Inflammatory macrophage treated with lipopolysaccharide for 1 hour (primary cell): Measurements from ENCODE around the gene SEMA4A.
"Not testable (repeated sequence)": the region's sequence is repeated elsewhere in the genome, so short reads cannot be mapped to it uniquely, and the experiment has no call there.

Experiments
- DNase-seq, 2 donors: peaks; one replicate each; pipeline ENCODE4 v3.0.0-alpha.2; 2020 to 2022

Gene SEMA4A

GRCh38 chr1:156162430-156163037 lies 9.1 kb downstream of the SEMA4A start:
- DNase-seq: no peak

DNA sequence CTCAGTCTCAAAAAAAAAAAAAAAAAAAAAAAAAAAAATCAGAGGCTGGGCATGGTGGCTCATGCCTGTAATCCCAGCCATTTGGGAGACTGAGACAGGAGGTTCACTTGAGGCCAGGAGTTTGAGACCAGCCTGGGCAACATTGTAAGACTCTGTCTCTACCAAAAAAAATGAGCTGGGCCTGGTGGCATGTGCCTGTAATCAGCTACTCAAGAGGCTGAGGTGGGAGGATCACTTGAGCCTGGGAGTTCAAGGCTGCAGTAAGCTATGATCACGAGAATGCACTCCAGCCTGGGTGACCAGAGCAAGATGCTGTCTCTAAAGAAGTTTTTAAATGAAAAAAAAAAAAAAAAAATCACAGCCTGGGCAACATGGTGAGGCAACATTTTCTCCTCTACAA lies 10.3 kb downstream of the SEMA4A start:
- no peak for DNase-seq

DNA sequence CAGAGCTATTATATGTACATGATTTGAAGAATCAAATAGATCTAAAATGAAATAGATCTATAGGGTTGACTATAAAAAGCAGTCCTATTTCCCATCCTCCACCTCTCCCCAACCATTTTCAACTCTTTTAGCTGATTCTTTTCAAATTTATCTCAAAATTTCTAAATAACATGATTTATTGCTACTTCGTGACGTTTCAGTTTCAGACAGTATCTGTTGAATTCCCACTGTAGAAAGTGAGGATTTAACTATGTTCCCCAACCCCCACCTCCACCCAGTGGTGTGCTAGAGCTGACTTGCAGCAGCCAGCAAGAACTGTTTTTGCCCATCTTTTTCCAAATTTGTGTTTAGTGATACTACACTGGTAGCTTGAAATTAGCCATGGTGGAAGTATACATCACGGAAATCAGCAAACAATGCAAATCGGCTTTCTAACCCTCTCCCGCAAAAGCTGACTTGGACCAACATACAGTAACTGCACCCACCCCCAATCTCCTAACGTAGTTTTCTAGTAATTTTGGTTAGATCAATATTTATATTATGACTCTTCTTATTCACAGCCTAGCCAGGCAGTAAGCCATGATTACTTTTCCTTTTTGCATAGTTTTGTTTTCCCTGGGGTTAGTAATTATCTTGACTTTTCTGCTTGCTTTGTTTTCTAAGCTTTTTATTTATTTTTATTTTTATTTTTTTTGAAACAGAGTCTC lies 10.9 kb downstream of the SEMA4A start:
- DNase-seq: no peak

GRCh38 chr1:156165083-156165482 lies 11.7 kb downstream of the SEMA4A start:
- DNase-seq: peak; percentile 91 to 93

GRCh38 chr1:156167536-156167935 lies 14.2 kb downstream of the SEMA4A start:
- DNase-seq: no peak

GRCh38 chr1:156172696-156173470 lies 19.5 kb downstream of the SEMA4A start:
- no peak for DNase-seq

DNA sequence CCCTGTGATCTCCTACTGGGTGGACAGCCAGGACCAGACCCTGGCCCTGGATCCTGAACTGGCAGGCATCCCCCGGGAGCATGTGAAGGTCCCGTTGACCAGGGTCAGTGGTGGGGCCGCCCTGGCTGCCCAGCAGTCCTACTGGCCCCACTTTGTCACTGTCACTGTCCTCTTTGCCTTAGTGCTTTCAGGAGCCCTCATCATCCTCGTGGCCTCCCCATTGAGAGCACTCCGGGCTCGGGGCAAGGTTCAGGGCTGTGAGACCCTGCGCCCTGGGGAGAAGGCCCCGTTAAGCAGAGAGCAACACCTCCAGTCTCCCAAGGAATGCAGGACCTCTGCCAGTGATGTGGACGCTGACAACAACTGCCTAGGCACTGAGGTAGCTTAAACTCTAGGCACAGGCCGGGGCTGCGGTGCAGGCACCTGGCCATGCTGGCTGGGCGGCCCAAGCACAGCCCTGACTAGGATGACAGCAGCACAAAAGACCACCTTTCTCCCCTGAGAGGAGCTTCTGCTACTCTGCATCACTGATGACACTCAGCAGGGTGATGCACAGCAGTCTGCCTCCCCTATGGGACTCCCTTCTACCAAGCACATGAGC lies 23.3 kb downstream of the SEMA4A start:
- no peak for DNase-seq

DNA sequence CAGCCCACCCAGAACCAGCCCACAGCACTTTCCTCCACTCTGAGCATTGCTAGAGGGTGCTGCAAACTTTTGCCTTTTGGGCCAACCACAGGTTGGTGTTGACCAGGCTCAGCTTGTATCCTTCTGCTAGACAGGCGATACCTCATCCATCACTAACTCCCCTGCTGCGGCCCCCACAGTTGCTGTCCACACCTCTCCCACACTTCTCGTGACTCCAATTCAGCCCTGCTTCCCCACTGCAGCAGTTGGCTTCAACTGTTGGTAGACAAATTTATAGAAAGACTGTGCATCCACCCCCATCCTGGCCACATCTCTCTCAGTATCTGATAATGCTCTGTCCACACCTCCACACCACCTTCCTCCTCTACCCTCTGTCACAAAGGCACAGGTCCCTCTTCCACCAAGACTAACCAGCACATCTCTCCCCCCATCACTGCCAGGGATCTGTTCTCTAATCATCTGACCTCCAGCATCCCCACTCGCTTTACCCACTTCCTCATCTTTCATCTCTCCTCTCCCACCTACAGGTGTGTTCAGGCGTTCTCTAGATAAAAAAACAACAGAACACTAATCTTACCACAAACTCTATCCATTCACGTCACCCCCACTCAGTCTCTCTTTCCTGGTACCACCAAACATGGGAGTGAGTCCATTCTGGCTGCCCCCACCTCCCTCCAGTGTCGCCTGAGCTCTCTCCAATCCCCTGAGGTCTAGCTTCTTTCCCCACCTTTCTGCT lies 24.7 kb downstream of the SEMA4A start:
- no peak for DNase-seq

DNA sequence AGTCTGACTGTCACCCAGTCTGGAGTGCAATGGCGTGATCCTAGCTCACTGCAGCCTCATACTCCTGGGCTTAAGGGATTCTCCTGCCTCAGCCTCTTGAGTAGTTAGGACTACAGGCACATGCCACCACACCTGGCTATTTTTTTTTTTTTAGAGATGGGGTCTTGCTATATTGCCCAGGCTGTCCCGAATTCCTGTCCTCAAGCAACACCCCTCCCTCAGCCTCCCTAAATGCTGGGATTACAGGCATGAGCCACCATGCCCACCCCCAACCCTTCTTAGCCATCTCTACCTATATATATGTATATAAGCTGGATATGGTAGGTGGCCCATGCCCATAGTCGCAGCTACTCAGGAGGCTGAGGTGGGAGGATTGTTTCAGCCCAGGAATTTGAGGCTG lies 27.1 kb downstream of the SEMA4A start:
- no peak for DNase-seq

DNA sequence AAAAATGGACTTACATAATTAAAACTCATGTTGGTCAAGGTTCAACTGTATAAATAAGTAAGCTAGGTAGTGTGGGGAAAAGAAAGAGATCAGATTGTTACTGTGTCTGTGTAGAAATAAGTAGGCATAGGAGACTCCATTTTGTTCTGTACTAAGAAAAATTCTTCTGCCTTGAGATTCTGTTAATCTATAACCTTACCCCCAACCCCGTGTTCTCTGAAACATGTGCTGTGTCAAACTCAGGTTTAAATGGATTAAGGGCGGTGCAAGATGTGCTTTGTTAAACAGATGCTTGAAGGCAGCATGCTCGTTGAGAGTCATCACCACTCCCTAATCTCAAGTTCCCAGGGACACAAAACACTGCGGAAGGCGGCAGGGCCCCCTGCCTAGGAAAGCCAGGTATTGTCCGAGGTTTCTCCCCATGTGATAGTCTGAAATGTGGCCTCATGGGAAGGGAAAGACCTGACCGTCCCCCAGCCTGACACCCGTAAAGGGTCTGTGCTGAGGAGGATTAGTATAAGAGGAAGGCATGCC lies 28.1 kb downstream of the SEMA4A start:
- not testable (repeated sequence) for DNase-seq

DNA sequence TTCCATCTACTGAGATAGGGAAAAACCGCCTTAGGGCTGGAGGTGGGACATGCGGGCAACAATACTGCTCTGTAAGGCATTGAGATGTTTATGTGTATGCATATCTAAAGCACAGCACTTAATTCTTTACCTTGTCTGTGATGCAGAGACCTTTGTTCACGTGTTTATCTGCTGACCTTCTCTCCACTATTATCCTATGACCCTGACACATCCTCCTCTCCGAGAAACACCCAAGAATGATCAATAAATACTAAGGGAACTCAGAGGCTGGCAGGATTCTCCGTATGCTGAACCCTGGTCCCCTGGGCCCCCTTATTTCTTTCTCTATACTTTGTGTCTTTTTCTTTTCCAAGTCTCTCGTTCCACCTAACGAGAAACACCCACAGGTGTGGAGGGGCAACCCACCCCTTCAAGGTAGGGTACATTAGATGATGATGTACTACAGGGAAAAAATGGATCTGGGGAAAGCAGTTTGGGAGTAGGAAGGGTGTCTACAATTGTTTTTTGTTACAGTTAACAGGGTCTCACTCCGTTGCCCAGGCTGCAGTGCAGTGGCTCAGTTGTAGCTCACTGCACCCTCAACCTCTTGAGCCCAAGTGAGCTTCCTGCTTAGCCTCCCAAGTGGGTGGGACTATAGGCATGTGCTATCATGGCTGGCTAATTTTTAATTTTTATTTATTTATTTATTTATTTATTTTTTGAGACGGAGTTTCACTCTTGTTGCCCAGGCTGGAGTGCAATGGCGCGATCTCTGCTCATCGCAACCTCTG lies 28.8 kb downstream of the SEMA4A start:
- not testable (repeated sequence) for DNase-seq

DNA sequence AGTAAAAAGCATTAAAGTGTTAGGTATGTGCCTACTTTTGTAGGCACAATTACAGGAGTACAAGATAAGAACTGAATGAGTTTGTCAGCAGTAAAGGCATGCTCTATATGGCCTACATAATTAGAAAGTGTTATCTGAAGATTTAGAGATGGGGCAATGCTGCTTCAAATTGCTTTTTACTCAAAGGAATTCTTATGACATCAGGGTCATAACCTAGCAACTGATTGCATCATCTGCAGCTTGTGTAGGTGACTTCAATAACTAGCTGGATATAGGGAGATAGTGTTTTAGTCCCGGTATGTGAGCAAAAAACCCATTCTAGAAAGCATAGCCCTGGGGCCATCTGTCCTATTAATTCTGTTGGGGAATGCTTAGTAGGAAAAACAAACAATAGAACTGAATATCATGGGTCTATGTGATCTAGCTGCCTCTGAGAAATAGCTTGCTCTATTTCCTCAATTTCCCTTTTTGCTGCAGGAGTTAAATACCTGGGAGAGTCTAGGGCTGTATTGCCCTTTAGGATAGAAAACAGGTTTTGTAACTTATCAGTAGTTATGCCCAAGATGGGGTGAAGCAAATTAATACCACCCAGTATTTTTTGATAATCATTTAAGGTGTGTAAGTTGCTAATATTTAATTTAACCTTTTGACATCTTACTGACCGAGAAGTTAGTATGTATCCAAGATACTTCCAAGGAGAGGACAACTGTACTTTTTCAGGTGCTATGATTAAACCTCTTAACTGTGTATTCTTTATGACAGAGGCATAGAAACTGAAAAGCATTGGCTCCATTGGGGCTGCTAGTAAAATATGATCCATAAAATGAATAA lies 33.2 kb downstream of the SEMA4A start:
- DNase-seq: peak in 1 of 2 donors; percentile 12

DNA sequence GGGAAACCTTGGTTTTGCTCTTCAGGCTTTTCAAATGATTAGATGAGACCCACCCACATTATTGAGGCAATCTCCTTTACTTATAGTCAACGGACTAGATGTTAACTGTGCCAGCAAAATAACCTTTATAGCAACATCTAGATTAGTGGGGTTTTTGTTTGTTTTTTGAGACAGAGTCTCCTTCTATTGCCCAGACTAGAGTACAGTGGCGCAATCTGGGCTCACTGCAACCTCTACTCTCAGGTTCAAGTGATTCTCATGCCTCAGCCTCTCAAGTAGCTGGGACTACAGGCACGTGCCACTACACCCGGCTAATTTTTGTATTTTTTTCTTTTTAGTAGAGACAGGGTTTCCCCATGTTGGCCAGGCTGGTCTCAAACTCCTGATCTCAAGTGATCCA lies 36.9 kb downstream of the SEMA4A start:
- DNase-seq: not testable (repeated sequence)

DNA sequence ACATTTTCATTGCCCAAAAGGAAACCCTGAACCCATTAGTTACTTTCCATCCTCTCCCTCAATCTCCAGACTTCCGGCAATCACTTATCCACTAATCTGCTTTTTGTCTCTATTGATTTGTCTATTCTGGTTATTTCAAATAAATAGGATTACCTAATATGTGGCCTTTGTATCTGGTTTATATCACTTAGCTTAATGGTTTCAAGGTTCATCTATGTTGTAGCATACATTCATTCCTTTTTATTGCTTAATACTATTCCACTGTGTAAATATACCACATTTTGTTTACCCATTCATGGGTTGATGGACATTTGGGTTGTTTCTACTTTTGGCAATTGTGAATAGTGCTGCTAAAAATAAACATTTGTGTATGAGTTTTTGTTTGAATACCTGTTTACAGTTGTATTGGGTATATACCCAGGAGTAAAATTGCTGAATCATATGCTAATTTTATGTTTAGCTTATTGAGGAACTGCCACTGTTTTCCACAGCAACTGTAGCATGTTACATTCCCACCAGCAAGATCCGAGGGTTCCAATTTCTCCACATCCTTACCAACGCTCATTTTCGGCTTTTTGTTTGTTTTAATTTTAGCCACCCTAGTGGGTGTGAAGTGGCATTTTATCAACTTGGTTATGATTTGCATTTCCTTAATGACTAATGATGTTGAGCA lies 38.0 kb downstream of the SEMA4A start:
- DNase-seq: peak in 1 of 2 donors; percentile 6

DNA sequence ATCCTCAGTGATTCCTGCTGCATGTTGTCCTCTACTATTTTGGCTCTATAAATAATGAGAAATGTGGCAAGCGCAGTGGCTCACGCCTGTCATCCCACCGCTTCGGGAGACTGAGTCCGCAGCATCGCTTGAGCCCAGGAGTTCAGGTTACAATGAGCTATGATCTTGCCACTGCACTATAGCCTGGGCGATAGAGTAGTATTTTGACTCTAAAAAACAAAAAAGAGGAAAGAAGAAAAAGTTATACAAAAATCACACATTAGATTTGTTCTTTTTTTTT lies 39.8 kb downstream of the SEMA4A start:
- DNase-seq: no peak

DNA sequence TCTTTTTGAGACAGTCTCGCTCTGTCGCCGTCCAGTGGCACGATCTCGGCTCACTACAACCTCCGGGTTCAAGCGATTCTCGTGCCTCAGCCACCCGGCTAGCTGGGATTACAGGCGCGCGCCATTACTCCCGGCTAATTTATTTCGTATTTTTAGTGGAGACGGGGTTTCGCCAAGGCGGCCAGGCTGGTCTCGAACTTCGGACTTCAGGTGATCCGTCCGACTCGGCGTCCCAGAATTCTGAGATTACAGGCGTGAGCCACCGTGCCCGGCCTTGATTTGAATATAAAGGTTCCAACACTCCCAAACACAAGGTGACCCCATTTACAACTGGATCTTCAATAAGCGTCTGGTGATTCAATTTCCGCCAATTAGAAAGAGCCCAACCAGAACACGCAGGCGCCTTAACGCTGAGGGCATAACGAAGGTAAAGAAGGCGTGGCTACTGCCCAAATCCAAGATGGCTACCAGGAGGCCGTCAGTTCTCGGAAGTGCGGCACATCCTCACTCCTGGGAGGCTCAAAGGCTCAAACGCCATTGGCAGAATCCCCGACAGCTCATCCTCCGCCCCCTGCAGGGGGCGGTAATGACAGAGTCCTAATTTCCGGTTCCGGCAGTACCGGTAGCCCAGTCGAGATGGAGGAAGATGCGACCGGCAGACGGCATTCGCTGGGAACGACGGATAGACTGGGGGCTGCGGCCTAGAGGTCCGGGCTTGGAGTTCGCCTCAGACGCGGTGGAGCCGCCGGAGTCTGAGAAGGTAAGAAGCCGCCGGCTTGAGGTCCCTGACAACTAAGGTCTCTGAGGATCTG lies 40.3 kb downstream of the SEMA4A start, which contains the start of gene SLC25A44:
SLC25A44 (plus strand) TSS at position 617 of the 812 bp plus-strand sequence. CDS start 5,744 bp downstream, outside the sequence.
- peak; percentile 98 to 100 for DNase-seq

DNA sequence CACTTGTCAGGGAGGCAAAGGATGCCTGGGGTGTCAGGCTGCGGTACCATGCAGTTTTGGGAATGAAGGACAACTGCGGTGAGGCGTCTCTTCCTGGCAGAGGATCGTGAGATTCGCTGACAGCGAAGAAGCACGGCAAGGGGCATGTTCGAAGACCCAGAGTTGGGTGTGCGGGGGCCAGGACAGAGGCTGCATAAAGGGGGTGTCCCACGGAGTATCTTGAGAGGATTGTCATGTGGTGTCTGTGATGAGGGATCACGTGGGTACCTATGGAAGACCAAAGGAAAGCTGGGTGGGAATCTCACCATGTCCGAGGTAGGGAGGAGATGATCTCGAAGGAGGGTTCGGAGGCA lies 40.9 kb downstream of the SEMA4A start:
- no peak for DNase-seq

GRCh38 chr1:156195853-156196252 lies 42.5 kb downstream of the SEMA4A start:
- DNase-seq: no peak

- no peak for DNase-seq
Observed at GRCh38 chr1:156196445-156196844, 43.1 kb downstream of the SEMA4A start.
